Measurements from ENCODE around the gene AQP10. TPM values are rescaled to one million over a fixed set of nuclear protein-coding genes. Genes with fewer than 3 reads are reported as not detected.
"Not testable (repeated sequence)": the region's sequence is repeated elsewhere in the genome, so short reads cannot be mapped to it uniquely, and the experiment has no call there.

Gene AQP10
- total RNA-seq, 4 donors from 2014 or later, result not detected

- no peak overlapping the region for H3K4me3 ChIP-seq
- TF ChIP-seq, protein P1, sequence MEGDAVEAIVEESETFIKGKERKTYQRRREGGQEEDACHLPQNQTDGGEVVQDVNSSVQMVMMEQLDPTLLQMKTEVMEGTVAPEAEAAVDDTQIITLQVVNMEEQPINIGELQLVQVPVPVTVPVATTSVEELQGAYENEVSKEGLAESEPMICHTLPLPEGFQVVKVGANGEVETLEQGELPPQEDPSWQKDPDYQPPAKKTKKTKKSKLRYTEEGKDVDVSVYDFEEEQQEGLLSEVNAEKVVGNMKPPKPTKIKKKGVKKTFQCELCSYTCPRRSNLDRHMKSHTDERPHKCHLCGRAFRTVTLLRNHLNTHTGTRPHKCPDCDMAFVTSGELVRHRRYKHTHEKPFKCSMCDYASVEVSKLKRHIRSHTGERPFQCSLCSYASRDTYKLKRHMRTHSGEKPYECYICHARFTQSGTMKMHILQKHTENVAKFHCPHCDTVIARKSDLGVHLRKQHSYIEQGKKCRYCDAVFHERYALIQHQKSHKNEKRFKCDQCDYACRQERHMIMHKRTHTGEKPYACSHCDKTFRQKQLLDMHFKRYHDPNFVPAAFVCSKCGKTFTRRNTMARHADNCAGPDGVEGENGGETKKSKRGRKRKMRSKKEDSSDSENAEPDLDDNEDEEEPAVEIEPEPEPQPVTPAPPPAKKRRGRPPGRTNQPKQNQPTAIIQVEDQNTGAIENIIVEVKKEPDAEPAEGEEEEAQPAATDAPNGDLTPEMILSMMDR (IDR thresholded peaks at IDR 0.05), result no peak
- no peak for TF ChIP-seq POLR2A (IDR thresholded peaks at IDR 0.05)
- no peaks in the 10 kb centered on the region for H3K4me1 ChIP-seq
- no peaks in the 10 kb centered on the region for H3K27me3 ChIP-seq
- H3K27ac ChIP-seq, result no peak overlapping the region
- H3K36me3 ChIP-seq, result no peaks in the 10 kb centered on the region
- H3K9me3 ChIP-seq, result no peaks in the 10 kb centered on the region
- no peak for DNase-seq
- intact Hi-C loops (cut with DNase I), result no loop called here
Measured at GRCh38 chr1:154360288-154360687, 39.4 kb downstream of the AQP10 start.

- WGBS, 2 donors, result 86 to 100% methylated on average over 4 to 5 of the region's 5 CpGs
- H3K4me3 ChIP-seq; DNase-seq; H3K36me3 ChIP-seq; H3K27me3 ChIP-seq; intact Hi-C loops (cut with DNase I); H3K27ac ChIP-seq; H3K9me3 ChIP-seq; H3K4me1 ChIP-seq: not testable (repeated sequence)
Measured at GRCh38 chr1:154360881-154361280, 40.0 kb downstream of the AQP10 start.

DNA sequence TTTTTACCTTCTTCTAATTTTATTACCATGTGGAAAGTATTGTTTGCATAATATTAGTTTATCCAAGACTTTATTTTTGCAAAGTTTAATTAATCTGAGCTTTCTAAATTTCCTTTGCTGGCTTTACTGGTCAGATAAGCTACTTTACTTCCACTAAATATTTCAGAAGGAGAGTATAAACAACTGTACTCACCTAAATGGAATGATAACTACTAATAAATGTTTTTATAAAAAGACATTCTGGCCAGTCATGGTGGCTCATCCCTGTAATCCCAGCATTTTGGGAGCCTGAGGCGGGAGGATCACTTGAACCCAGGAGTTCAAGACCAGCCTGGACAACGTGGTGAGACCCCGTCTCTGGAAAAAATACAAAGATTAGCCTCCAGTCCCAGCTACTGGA is 40.5 kb downstream of the AQP10 start:
- no peak overlapping the region for H3K27ac ChIP-seq
- DNase-seq, result no peak
- intact Hi-C loops (cut with DNase I), result no loop called here
- 75% methylated on average over 3 of the region's 3 CpGs for WGBS, 2 donors
- no peak overlapping the region for H3K4me3 ChIP-seq
- TF ChIP-seq, protein P1 (IDR thresholded peaks at IDR 0.05), result no peak
- no peak for TF ChIP-seq POLR2A (IDR thresholded peaks at IDR 0.05)
- no peaks in the 10 kb centered on the region for H3K9me3 ChIP-seq
- no peaks in the 10 kb centered on the region for H3K27me3 ChIP-seq
- H3K4me1 ChIP-seq, result no peaks in the 10 kb centered on the region
- H3K36me3 ChIP-seq, result no peaks in the 10 kb centered on the region

DNA sequence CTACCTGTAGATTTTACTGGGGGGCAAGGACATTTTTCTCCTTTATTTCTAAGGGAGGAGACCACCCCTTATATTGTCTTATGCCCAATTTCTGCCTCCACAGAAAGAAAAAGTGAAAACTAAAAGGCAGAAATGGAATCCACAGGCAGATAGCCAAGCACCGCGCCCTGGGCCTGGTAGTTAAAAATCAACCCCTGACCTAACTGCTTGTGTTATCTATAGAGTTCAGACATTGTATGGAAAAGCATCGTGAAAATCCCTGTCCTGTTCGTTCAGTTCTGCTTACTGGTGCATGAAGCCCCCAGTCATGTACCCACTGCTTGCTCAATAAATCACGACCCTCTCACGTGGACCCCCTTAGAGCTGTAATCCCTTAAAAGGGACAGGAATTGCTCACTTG is 50.5 kb downstream of the AQP10 start:
- Histone ChIP-seq H3K4me1 (no peaks in the 10 kb centered on the region), H3K27ac (no peak overlapping the region), H3K9me3 (no peaks in the 10 kb centered on the region), H3K36me3 (no peaks in the 10 kb centered on the region), H3K27me3 (no peaks in the 10 kb centered on the region), H3K4me3 (no peak overlapping the region)
- intact Hi-C loops (cut with DNase I), result no loop called here
- no peak for DNase-seq
- 76 to 88% methylated on average over 6 of the region's 6 CpGs for WGBS, 2 donors
- TF ChIP-seq, protein P1 (IDR thresholded peaks at IDR 0.05), result no peak
- TF ChIP-seq POLR2A (IDR thresholded peaks at IDR 0.05), result no peak

GRCh38 chr1:154373777-154374357 is 53.0 kb downstream of the AQP10 start:
- H3K27me3 ChIP-seq; H3K9me3 ChIP-seq; H3K27ac ChIP-seq; H3K36me3 ChIP-seq; H3K4me1 ChIP-seq; H3K4me3 ChIP-seq; DNase-seq; intact Hi-C loops (cut with DNase I): not testable (repeated sequence)
- 64 to 72% methylated on average over 5 to 7 of the region's 7 CpGs for WGBS, 2 donors

Small RNA genes within 50 kb of the gene (small RNA-seq; reads per million reads assigned to genes)
- gene RF00273 (0 to 0.07 (median 0) reads per million in 4 donors), gene RNU6-121P (0 reads per million in 4 donors), gene RNU6-239P (0 reads per million in 4 donors), gene RNU7-57P (0 reads per million in 4 donors)

Other genes starting within 250 kb of the AQP10 start
- gene NUP210L, start 166.0 kb upstream of the AQP10 start, total RNA-seq, result under 1 TPM in 2 of 4 donors, not detected in 2; 0.09 to 0.19 TPM
- gene TPM3, start 129.0 kb upstream of the AQP10 start, total RNA-seq, result 100 to 1,000 TPM; 216 to 387 (median 316) TPM
- gene CFAP141, start 114.8 kb upstream of the AQP10 start, total RNA-seq, result not detected
- gene UBAP2L, start 100.1 kb upstream of the AQP10 start, total RNA-seq, result 10 to 100 TPM; 57.8 to 69.5 (median 69.1) TPM
- gene HAX1, start 48.5 kb upstream of the AQP10 start, total RNA-seq, result 100 to 1,000 TPM in 1 of 4 donors, 10 to 100 TPM in 3; 39.3 to 105 (median 88.9) TPM
- 10 to 100 TPM in 2 of 4 donors, 1 to 10 TPM in 2; 2.4 to 55.5 (median 11.1) TPM for gene ATP8B2, start 4.4 kb downstream of the AQP10 start, total RNA-seq
- gene IL6R, start 84.2 kb downstream of the AQP10 start, total RNA-seq, result 10 to 100 TPM in 1 of 4 donors, 1 to 10 TPM in 3; 6.4 to 47.7 (median 8.1) TPM
- 1 to 10 TPM in 1 of 4 donors, under 1 TPM in 1, not detected in 2; 0.26 to 2.7 TPM for gene TDRD10, start 181.1 kb downstream of the AQP10 start, total RNA-seq
- 10 to 100 TPM in 1 of 4 donors, 1 to 10 TPM in 1, under 1 TPM in 2; 0.19 to 13.4 (median 4.1) TPM for gene SHE, start 181.3 kb downstream of the AQP10 start, total RNA-seq
- 10 to 100 TPM; 17.8 to 27.9 (median 24.3) TPM for gene UBE2Q1, start 237.6 kb downstream of the AQP10 start, total RNA-seq
- gene CHRNB2, start 246.7 kb downstream of the AQP10 start, total RNA-seq, result under 1 TPM; 0.11 to 0.38 (median 0.16) TPM